Activated gamma-delta T cell treated with anti-CD3 and anti-CD28 coated beads, Interleukin-2, amount 50 U/mL, for 16 hours (primary cell): ENCODE data around the gene ASNS.
"Not testable (repeated sequence)": the region's sequence is repeated elsewhere in the genome, so short reads cannot be mapped to it uniquely, and the experiment has no call there.

Experiments
- DNase-seq: peaks from one replicate; pipeline ENCODE4 v3.0.0-alpha.2; 2020; ENCODE audit warnings: low read depth

Gene ASNS, protein sequence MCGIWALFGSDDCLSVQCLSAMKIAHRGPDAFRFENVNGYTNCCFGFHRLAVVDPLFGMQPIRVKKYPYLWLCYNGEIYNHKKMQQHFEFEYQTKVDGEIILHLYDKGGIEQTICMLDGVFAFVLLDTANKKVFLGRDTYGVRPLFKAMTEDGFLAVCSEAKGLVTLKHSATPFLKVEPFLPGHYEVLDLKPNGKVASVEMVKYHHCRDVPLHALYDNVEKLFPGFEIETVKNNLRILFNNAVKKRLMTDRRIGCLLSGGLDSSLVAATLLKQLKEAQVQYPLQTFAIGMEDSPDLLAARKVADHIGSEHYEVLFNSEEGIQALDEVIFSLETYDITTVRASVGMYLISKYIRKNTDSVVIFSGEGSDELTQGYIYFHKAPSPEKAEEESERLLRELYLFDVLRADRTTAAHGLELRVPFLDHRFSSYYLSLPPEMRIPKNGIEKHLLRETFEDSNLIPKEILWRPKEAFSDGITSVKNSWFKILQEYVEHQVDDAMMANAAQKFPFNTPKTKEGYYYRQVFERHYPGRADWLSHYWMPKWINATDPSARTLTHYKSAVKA

DNA sequence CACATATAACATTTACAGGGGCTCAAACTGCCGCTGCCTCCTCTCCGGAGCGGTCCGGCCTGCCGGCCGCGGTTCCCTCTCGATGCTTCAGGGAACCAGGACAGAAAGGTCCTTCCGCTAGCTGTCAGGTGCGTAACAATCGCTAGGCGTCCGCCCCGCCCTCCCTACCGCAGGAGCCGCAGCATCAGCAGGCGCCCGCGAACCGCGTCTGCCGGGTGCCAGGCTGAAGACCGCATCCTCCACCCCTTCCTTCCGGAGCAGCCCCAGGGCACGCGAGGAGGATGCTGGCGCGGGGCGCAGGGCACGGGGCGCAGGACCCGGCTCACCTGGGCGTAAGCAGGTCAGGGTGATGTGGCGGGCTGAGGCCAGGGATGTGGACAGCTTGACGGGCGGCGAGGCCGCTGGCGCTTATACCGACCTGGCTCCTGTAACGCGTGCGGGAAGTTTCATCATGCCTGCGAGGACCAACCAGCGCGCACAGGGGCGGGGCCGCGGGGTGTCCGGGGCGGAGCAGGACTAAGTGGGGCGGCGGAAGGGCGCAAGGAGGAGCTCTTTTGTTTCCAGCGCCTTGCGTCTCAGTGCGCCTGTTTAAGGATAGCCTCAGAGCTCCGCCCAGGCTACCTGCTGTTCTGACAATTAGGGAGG lies at the start of gene ASNS:
Gene ASNS (minus strand): TSS at position 384 of the 645 bp plus-strand sequence. CDS start 3,252 bp downstream, outside the sequence.
- DNase-seq = peak; percentile 79

DNA sequence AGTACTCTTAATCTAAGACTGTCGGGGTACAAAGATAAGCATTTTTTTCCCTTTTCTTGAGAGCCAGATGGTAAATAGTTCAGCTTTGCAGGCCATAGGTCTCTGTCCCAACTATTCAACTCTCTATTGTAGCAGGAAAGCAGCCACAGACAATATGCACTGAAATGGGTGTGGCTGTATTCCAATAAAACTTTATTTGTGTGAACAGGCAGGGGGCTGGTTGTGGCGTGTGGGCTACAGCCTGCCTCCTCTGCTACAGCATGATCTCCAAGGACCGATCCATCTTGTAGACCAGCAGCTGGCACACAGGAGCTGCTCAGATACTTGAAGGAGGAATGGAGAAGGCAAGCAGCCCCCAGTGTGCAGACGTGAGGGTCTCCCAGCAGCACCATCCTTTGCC lies 49.0 kb upstream of the ASNS start:
- not testable (repeated sequence) for DNase-seq

DNA sequence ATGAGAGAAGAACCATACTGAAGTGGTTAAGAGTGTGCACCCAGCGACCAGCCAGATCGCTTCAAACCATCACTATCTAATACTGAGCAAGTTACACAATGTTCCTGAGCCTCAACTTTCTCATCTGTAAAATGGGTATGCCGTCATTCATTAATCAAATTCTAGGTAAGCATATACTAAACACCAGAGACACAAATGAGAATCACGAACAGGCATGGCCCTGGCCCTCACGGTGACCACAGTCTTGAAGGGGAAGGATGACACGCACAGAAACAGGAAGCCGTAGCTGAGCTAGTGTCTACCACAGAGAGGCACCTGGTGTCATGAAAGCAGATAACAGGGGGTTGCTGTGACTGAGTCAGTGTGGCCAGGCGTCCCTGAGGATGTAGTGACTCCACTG lies 43.1 kb upstream of the ASNS start:
- not testable (repeated sequence) for DNase-seq

DNA sequence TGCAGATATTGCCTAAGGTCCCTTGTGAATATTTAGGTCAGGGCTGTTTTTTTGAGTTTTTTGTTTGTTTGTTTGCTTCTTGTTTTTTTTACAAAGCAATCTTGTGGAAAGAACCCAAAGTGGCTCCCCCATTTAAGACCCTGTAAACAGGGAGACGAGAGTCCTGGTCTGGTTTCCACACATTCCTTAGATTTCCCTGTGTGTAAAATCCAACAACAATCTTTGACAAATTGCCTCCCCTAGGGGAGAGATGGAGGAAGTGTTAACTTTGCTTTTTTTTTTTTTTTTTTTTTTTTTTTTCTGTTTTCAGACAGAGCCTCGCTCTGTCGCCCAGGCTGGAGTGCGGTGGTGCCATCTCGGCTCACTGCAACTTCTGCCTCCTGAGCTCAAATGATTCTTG lies 40.1 kb upstream of the ASNS start:
- not testable (repeated sequence) for DNase-seq

DNA sequence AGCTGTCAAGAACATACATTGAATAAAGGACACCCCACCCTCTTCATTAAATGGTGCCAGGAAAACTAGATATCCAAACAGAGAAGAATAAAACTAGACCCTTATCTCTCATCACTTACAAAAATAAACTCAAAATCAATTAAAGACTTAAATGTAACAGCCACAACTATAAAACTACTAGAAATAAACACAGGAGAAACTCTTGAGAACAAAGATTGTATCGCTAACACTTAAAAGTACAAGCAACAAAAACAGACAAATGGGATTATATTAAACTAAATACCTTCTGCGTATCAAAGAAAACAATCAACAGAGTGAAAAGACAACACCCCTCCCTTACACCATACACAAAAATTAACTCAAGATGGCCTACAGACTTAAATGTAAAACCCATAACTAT lies 24.7 kb upstream of the ASNS start:
- not testable (repeated sequence) for DNase-seq

DNA sequence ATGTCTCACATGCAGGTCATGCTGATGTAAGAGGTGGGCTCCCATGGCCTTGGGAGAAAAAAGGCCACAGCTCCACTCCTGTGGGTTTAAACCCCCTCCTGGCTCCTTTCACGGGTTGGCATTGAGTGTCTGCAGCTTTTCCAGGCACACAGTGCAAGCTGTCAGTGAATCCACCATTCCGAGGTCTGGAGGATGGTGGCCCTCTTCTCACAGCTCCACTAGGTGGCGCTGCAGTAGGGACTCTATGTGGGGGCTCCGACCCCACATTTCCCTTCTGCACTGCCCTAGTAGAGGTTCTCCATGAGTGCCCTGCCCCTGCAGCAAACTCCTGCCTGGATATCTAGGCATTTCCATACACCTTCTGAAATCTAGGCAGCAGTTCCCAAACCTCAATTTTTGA lies 19.5 kb upstream of the ASNS start:
- DNase-seq = not testable (repeated sequence)

DNA sequence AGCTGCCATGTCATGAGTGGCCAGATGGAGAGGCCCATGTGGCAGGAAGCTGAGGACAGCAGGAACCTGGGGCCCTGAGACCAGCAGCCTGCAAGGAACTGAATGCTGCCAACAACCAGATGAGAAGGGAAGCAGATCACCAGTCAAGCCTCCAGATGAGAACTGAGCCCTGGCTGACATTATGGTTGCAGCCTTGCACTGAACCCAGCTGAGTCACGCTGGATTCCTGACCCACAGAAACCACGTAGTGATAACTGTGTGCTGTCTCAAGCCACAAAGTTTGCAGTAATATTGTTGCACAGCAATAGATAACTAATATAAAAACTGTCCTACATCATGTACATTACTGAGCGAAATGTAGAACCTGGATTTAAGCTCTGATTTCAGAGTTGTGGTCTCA lies 7.3 kb upstream of the ASNS start:
- not testable (repeated sequence) for DNase-seq

DNA sequence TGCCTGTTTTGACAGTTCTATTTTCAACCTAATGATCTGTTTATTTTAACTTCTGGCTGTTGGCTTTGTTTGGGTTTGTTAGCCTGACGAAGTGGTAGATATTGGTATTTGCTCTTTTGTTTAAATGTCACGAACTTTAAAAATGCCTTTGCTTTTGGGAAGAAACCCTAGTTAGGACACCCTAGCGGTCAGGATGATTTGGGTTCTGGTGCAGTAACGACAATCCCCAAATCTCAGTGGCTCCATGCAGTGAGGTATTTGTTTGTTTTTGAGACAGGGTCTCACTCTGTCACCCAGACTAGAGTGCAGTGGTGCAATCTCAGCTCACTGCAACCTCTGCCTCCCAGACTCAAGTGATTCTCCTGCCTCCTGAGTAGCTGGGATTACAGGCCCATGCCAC lies 2.7 kb upstream of the ASNS start:
- not testable (repeated sequence) for DNase-seq

DNA sequence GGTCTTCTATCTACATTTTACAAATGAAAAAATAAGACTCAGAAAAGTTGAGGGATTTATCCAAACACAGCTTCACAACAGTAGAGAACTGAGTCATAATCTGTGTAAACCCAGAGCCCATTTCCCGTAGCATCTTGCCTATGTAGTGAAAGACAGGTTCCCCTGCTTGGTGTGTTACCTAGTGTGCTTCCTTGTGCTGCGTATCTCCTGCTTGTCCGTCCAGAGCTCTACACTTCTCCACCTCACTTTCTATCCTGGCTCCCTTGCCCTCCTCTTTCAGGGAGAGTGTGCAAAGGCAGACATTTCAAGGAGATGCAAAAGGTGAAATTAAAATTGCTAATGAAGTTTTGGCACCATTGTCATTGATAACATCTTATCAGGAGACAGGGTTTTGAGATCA lies 1.4 kb upstream of the ASNS start:
- DNase-seq = no peak

DNA sequence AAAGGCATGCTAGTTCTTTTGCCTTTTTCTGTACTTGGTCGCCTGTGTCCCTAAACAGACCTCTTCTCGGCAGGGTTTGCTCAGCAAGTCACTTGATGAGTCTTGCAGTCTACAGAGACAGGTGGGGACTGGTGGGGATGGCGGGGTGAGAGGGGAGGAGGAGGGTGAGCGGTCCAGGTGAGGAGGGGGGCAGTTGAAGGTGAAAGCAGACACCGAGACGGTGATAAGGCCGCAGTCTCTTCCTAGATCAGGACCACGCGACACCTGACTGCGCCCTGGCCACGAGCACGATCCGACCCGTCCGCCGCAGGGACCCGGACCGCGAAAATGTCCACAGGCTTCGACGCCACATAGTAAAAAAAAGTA lies 566 bp downstream of the ASNS start:
- DNase-seq = peak; percentile 9

DNA sequence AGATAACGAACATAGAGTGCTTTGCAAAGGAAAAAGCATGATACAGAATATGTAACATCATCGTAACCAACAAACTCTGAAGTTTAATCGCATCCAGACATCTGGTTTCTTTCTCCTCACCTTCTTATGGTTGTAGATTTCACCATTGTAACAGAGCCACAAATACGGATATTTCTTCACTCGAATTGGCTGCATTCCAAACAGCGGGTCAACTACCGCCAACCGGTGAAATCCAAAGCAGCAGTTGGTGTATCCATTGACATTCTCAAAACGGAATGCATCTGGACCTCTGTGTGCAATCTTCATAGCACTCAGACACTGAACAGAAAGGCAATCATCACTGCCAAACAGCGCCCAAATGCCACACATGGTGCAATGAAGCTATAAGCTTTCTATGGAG lies 3.4 kb downstream of the ASNS start:
- DNase-seq = no peak

DNA sequence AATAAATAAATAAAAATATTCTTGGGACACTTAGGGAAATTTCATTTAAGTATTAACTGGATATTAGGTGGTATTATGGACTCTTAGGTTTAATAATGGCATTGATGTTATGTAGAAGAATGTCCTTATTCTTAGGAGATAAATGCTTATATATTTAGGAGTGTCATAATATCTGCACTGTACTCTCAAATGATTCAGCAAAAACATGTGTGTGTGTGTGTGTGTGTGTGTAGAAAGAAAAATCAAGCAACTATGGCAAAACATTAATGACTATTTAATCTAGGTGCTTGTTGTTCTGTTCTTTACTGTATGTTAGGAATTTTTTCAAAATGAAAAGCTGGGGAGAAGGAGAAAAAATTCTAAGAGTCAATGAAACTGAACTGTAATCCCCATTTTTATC lies 3.9 kb downstream of the ASNS start:
- DNase-seq = no peak

DNA sequence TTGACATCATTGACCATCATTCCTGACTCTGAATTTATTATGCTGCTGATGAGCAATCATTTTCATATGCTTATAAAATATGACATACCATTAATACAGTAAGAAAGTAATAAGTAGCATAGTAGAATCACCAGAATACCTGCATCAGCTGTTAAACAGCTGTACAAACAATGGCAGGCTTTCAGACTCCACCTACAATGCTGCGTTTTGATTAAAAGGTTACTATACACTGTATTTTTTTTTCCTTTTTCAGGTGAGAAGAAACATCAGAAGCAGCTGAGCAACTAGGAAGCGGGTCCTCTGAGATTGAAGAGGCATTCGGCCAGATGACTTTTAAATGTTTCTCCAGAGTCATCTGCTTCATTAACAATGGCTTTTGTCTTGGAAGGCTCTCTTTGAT lies 7.1 kb downstream of the ASNS start:
- no peak for DNase-seq

DNA sequence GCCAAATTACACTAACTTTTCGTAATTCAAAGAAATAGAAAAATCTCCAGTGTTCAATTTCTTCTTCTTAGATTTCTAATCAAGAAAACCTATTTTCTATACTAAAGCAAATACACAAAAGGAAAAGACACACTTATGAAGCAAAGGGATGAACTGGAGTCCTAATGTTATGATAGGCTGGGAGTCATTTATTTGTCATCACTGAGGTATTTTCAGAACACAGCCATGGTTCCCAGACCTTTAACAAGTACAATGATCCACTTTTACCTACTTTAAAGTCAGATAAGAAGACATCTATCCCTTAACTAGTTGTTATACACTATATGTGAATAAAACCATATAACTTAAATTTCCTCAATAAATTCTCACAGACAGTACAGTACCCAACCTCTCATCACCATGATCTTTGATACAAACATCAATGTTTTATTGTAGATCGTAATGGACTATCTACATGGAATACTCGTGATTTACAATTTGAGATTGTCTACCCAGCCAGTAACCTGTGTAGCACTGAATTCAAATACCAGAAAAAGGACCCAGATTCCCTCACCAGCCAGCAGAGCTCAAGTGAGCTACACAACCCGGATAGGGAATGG lies 12.5 kb downstream of the ASNS start:
- no peak for DNase-seq

DNA sequence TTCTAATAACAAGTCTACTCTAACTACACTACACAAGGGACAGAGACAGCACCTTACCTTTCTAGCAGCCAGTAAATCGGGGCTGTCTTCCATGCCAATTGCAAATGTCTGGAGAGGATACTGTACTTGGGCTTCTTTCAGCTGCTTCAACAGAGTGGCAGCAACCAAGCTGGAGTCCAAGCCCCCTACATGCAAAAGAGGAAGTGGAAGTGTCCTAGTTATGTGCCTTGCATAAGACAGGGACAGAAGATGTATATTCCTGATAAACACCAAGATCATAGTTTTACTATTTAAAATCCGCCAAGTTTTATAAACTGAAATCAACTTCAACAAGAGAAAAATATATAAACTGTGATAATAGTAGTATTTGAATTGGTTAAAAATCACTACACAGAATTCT lies 14.0 kb downstream of the ASNS start:
- no peak for DNase-seq

DNA sequence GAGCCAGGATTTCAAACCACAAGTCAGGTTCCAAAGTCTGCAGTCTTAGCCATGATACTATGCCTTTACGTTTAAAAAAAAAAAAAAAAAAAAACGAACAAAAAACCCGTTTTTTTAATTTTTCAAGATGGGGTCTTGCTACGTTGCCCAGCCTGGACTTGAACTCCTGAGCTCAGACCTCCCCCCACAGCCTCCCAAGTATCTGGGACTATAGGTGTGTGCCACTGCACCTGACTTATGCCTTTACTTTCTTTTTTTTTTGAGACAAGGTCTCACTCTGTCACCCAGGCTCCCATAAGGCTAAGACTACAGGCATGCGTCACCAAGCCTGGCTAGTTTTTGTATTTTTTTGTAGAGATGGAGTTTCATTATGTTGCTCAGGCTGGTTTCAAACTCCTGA lies 14.7 kb downstream of the ASNS start:
- DNase-seq = no peak

DNA sequence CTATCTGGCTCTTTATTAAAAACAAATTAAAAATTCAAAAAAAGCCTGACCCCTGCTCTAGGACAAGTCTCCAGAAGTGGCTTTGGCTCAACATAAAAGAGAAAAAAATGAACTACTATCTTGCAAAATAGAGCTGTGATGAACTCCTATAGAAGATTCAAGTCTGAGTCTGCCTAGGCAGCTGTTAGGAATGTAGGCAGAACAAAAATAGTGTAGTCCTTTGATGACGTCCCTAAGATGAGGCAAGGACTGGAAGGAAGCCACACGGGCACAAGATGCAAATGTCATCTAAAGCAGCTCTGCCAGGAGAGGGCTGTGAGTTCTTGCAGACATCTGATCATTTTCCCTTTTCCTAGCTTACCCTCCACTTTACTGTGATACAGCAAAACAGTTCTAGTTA lies 20.5 kb downstream of the ASNS start:
- DNase-seq = no peak

DNA sequence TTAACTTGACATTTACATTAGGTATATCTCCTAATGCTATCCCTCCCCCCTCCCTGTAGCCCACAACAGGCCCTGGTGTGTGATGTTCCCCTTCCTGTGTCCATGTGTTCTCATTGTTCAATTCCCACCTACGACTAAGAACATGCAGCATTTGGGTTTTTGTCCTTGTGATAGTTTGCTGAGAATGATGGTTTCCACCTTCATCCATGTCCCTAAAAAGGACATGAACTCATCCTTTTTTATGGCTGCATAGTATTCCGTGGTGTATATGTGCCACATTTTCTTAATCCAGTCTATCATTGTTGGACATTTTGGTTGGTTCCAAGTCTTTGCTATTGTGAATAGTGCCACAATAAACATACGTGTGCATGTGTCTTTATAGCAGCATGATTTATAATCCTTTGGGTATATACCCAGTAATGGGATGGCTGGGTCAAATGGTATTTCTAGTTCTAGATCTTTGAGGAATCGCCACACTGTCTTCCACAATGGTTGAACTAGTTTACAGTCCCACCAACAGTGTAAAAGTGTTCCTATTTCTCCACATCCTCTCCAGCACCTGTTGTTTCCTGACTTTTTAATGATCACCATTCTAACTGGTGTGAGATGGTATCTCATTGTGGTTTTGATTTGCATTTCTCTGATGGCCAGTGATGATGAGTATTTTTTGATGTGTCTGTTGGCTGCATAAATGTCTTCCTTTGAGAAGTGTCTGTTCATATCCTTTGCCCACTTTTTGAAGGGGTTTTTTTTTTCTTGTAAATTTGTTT lies 21.8 kb downstream of the ASNS start:
- DNase-seq = not testable (repeated sequence)

DNA sequence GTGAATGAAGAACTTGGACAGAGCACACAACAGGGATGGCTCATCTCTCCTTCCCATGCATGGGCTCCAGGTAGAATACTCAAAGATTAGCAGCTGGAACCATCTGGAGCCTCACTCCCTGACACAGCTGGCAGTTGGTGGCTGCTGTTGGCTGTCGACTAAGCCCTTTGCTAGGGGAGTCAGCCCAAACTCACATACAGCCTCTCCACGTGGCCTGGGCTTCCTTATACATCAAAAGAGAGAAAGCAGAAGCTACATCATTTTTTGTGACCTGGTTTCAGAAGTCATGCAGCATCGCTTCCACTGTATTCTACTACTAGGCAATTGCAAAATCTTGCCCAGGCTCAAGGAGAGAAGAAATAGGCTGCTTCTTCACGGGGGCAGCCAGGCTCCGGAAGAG lies 24.4 kb downstream of the ASNS start:
- no peak for DNase-seq

DNA sequence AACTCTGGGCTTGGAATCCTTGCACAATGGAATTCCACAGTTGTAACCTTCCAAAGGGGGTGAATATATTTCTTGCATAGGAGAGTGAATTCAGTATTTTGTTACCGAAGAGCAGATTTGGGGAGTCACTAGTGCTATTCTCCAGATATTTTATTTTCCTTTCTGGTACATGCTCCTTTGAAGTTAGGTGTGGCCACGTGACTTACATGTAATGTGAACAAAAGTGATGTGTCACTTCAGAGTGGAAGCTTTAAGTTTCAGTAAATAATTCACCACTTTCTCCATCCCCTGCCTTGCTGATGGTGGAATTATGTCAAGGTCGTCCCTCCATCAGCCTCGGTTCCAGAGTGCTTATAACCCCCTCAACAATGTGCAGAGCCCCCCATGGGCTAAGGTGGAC lies 25.3 kb downstream of the ASNS start:
- DNase-seq = no peak

DNA sequence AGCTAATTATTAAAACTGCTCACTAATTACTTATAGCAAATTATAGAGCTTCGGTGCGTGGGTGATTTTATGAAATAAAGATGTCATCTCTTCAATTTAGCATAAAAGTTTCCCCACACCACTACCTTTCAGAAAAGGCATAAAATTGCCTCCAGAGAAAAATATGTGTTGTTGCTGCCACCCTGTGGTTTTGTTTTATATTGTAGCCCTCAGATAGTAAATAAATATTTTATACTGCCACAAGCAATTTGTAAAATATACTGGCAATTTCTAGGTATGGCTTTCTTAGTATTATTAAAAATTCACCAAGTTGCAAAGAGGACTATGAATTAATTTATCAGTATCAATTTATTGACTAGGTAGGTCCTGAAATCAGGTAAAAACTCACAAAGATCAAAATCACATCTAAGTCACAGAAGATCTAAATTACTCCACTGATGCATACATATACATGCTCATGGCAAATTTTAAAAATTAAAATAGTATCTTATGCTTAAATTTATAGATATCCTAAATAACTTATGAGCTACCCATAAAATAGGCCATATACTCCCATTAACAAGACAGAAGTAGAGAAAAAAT lies 26.5 kb downstream of the ASNS start:
- no peak for DNase-seq

DNA sequence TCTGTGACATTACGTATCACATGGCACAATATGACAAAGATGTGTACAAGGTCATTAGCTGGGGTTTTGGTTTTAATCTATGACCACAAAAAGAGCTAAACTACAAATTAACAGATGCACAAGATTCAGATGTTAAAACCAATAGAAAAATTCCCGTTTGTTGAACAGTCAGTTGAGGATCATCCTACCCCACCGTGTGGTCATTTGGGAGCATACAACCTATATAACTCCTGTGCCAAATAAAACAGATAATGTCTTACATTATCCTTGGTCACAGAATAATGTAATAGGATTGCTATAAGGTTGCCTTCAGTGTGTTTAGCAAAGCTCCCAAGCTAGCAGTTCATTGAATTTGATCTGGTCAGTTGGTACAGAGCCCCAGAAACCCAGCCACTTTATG lies 28.2 kb downstream of the ASNS start:
- DNase-seq = no peak
